ENCODE results near the gene CPPED1.

CPPED1 gene

GRCh38 chr16:12728469-12728868, 75.2 kb downstream of the CPPED1 start:
- no peak for DNase-seq

GRCh38 chr16:12724226-12724625, 79.5 kb downstream of the CPPED1 start:
- no peak for DNase-seq

GRCh38 chr16:12723681-12724080, 80.0 kb downstream of the CPPED1 start:
- no peak for DNase-seq

GRCh38 chr16:12721841-12722421, 81.8 kb downstream of the CPPED1 start:
- DNase-seq: no peak

- no peak for DNase-seq
Observed at GRCh38 chr16:12719972-12720371, 83.7 kb downstream of the CPPED1 start.

GRCh38 chr16:12716658-12717057, 87.0 kb downstream of the CPPED1 start:
- DNase-seq: no peak

- no peak for DNase-seq
Observed at GRCh38 chr16:12709807-12710206, 93.9 kb downstream of the CPPED1 start.

- DNase-seq: no peak
Observed at GRCh38 chr16:12708266-12708665, 95.4 kb downstream of the CPPED1 start.

GRCh38 chr16:12706628-12707027, 97.1 kb downstream of the CPPED1 start:
- DNase-seq: no peak

- DNase-seq: no peak
Observed at GRCh38 chr16:12704492-12705111, 99.1 kb downstream of the CPPED1 start.

- no peak for DNase-seq
Observed at GRCh38 chr16:12703935-12704334, 99.8 kb downstream of the CPPED1 start.

GRCh38 chr16:12700161-12700560, 103.5 kb downstream of the CPPED1 start:
- no peak for DNase-seq

- no peak for DNase-seq
Observed at GRCh38 chr16:12699161-12699560, 104.5 kb downstream of the CPPED1 start.

- no peak for DNase-seq
Observed at GRCh38 chr16:12697437-12697836, 106.2 kb downstream of the CPPED1 start.

GRCh38 chr16:12695454-12695853, 108.2 kb downstream of the CPPED1 start:
- DNase-seq: no peak

GRCh38 chr16:12690024-12690423, 113.7 kb downstream of the CPPED1 start:
- DNase-seq: no peak

GRCh38 chr16:12688951-12689850, 114.5 kb downstream of the CPPED1 start:
- no peak for DNase-seq

GRCh38 chr16:12685806-12686205, 117.9 kb downstream of the CPPED1 start:
- DNase-seq: no peak

- no peak for DNase-seq
Observed at GRCh38 chr16:12682432-12683165, 121.1 kb downstream of the CPPED1 start.

- no peak for DNase-seq
Observed at GRCh38 chr16:12681653-12682052, 122.0 kb downstream of the CPPED1 start.

GRCh38 chr16:12680531-12680930, 123.2 kb downstream of the CPPED1 start:
- DNase-seq: no peak

- DNase-seq: no peak
Observed at GRCh38 chr16:12679660-12680272, 123.9 kb downstream of the CPPED1 start.

GRCh38 chr16:12678983-12679382, 124.7 kb downstream of the CPPED1 start:
- no peak for DNase-seq
